ENCODE data around the gene DGCR2. TPM values are rescaled to one million over a fixed set of nuclear protein-coding genes. Genes with fewer than 3 reads are reported as not detected.

DGCR2 gene
- total RNA-seq, 1 donor from 2014 or later = 64.4 TPM

DNA sequence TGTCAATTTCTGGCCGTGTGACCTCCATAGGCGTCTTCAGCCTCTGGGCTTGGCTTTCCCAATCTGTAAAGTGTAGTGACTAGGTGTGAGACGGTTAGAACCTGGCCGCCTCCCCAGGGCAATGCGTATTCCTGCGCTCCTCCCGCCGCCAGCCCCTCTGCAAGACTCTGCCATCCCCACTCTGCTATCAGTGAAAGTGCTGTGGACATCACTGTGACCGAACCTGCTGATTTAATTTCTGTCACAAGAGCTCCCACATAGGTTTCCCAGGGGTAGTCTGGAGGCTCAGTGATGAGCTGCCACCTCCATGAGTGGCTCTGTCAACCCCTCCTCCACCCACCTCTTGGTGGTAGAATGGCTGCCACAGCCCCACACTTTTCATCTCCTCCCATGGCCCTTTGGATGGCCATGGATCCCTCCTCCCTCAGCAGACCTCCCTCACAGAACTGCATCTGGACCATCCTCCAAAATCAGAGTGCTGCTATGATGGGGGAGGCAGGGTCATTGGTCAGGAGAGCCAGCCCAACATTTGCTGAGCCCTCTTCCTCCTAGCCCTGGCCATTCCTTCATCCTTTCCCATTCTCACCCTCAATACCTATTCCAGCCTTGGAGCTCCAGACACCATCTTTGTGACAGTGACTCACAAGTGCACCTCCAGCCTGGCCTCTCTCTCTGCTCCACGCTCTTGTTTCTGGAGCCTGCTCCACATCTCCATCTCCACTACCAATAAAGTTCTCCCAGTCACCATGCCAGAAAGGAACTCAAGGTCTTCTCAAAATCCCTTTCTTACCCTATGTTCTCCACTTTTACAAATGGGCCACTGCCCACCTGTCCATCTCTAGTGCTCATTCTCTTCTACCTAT lies 29.3 kb upstream of the DGCR2 start:
- TF ChIP-seq, protein P1, sequence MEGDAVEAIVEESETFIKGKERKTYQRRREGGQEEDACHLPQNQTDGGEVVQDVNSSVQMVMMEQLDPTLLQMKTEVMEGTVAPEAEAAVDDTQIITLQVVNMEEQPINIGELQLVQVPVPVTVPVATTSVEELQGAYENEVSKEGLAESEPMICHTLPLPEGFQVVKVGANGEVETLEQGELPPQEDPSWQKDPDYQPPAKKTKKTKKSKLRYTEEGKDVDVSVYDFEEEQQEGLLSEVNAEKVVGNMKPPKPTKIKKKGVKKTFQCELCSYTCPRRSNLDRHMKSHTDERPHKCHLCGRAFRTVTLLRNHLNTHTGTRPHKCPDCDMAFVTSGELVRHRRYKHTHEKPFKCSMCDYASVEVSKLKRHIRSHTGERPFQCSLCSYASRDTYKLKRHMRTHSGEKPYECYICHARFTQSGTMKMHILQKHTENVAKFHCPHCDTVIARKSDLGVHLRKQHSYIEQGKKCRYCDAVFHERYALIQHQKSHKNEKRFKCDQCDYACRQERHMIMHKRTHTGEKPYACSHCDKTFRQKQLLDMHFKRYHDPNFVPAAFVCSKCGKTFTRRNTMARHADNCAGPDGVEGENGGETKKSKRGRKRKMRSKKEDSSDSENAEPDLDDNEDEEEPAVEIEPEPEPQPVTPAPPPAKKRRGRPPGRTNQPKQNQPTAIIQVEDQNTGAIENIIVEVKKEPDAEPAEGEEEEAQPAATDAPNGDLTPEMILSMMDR (IDR thresholded peaks at IDR 0.05) = no peak
- Mint-ChIP-seq H3K4me3 (ENCODE audit: unreplicated experiment) (peak overlapping the region; percentile 22), H3K27ac (ENCODE audit: unreplicated experiment) (no peak overlapping the region), H3K9me3 (ENCODE audit: unreplicated experiment) (no peaks in the 10 kb centered on the region), H3K27me3 (ENCODE audit: unreplicated experiment) (peaks cover 54% of the 10 kb centered on the region), H3K36me3 (ENCODE audit: unreplicated experiment) (no peaks in the 10 kb centered on the region), H3K4me1 (ENCODE audit: unreplicated experiment) (peaks cover 4% of the 10 kb centered on the region)
- DNase-seq (ENCODE audit: extremely low spot score, unreplicated experiment) = no peak

DNA sequence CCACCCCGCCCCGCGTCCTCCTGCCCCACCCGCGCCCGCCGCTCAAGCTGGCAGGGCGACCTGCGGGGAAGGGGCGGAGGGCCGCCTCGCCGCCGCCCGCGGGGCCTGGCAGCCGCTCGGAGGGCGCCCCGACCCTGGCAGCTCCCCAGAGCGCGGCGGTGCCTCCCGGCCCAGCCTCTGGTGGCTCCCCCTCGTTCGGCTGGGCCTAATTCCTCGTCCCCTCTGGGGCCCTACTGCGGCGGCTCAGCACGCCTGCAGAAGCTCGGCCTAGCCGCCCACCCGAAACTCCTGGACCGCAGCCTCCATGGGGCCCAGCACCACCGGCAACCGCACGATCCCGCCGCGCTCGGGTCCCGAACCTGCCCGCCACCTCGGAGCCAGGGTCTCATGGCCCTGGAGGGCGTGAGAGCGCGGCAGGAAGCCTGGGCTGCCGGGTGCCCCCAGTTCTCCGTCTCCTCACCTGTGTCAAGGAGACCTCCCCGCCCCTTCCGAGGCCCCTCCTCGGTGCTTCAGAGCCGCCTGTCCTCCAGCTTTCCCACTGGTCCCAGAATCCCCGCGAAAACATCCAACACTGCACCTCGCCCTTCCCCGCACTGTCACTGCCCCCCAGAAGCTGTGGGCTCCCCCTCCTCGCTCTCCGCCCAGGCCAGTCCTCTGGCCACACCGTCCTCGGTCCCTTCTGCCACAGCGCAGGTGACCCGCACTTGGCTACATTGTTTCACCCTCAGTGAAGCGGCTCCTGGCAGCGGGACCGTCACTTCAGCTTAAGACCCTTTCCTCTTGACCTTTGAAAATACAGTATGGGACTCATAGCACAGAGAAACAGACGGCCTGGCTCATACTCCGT lies 28.5 kb upstream of the DGCR2 start:
- Mint-ChIP-seq H3K27ac (ENCODE audit: unreplicated experiment) (no peak overlapping the region), H3K4me1 (ENCODE audit: unreplicated experiment) (peaks cover 4% of the 10 kb centered on the region), H3K9me3 (ENCODE audit: unreplicated experiment) (no peaks in the 10 kb centered on the region), H3K4me3 (ENCODE audit: unreplicated experiment) (peak overlapping the region; percentile 22), H3K36me3 (ENCODE audit: unreplicated experiment) (no peaks in the 10 kb centered on the region), H3K27me3 (ENCODE audit: unreplicated experiment) (peaks cover 54% of the 10 kb centered on the region)
- no peak for DNase-seq (ENCODE audit: extremely low spot score, unreplicated experiment)
- TF ChIP-seq, protein P1 (IDR thresholded peaks at IDR 0.05) = no peak

DNA sequence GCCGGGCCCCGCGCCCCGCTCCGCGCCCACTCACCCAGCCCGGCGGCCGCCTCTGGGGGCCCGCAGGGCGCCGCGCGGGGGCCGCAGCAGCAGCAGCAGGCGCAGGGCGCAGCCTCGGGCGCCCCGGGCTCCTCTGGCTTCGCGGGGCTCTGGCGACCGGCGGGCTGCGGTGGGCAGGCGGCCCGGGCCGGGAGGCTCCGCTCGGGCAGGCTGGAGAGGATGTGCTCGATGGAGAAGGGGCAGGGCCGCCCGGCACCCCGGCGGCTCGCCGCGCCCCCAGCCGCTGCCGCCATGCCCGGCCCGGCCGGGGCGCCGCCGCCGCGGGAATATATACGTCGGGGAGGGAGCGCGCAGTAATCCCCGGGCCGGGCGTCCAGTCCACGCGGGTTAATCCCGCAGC lies 27.8 kb upstream of the DGCR2 start, which contains the start of gene GSC2:
TSS of gene GSC2 (minus strand) at position 302 of the 400 bp plus-strand sequence. CDS start at position 293, 9 bp downstream.
- H3K9me3 Mint-ChIP-seq (ENCODE audit: unreplicated experiment) = no peaks in the 10 kb centered on the region
- H3K4me1 Mint-ChIP-seq (ENCODE audit: unreplicated experiment) = peaks cover 4% of the 10 kb centered on the region
- H3K27me3 Mint-ChIP-seq (ENCODE audit: unreplicated experiment) = peaks cover 52% of the 10 kb centered on the region
- peak within 1 kb of the TSS; percentile 22 for H3K4me3 Mint-ChIP-seq (ENCODE audit: unreplicated experiment)
- H3K36me3 Mint-ChIP-seq (ENCODE audit: unreplicated experiment) = no peaks in the 10 kb centered on the region
- DNase-seq (ENCODE audit: extremely low spot score, unreplicated experiment) = no peak
- TF ChIP-seq, protein P1 (IDR thresholded peaks at IDR 0.05) = no peak
- H3K27ac Mint-ChIP-seq (ENCODE audit: unreplicated experiment) = no peak within 1 kb of the TSS

DNA sequence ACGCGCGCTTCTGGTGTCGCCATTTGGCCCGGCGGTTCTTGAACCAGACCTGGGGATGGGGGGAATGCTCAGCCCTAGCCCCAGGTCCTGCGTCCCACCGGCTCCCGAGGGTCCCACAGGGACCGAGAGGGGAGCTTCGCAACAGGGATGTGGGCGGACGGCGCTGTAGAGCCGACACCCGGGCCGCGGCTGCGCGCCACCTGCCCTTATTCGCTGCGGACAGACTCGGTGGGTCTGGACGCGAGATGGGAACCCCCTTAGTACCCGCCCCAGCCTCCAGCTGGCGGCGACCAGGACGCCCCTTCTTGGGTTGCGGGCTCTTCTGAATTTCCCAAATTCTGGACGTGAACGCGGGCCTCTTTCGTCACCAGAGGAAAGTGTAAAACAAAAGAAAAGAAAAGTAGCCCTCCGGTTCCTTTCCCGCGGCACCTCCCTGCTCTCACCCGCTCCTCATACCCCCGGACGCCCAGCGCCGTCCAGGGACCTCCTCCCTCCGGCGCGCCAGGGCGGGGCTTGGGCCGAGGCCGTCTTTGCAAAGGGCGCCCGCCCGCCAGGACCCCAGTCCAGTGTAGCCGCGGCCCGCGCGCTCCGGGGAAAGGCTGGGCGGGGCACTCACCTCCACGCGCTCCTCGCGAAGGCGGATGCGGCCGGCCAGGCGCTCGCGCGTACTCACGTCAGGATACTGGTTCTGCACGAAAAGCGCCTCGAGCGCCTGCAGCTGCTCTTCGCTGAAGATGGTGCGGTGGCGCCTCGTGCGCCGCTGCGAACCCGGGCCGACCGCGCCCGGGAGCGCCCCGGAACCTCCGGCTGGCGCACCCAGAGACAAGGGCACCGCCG lies 27.1 kb upstream of the DGCR2 start:
- Mint-ChIP-seq H3K4me1 (ENCODE audit: unreplicated experiment) (peaks cover 10% of the 10 kb centered on the region), H3K27ac (ENCODE audit: unreplicated experiment) (no peak overlapping the region), H3K4me3 (ENCODE audit: unreplicated experiment) (no peak overlapping the region), H3K9me3 (ENCODE audit: unreplicated experiment) (no peaks in the 10 kb centered on the region), H3K27me3 (ENCODE audit: unreplicated experiment) (peaks cover 47% of the 10 kb centered on the region), H3K36me3 (ENCODE audit: unreplicated experiment) (no peaks in the 10 kb centered on the region)
- TF ChIP-seq, protein P1 (IDR thresholded peaks at IDR 0.05) = no peak
- no peak for DNase-seq (ENCODE audit: extremely low spot score, unreplicated experiment)
